Pancreas (tissue), 10 donors: ENCODE results near the gene PEPD. TPM values are rescaled to one million over a fixed set of nuclear protein-coding genes. Genes with fewer than 3 reads are reported as not detected.

ENCODE experiments used
- ATAC-seq, 4 donors: fragments of 200-7000 bp; cut with Tn5 transposase; one replicate each; pipeline versions ENCODE4 v1.8.0 to v1.9.1; 2020; ENCODE audit warnings: mild to moderate bottlenecking in 4 of 4, moderate library complexity in 4 of 4
- DNase-seq, 6 donors: peaks; one replicate each; pipeline ENCODE4 v3.0.0-alpha.2; 2020
- FAIRE-seq: peaks from 2 replicates; lab custom pipeline; 2012; peaks lifted over from hg19 to GRCh38; lab: Jason Lieb, UNC
- H3K27ac ChIP-seq, 4 donors: fragments of 200-600 bp; sonication (generic); 1 replicate in 3 of 4; 2 replicates in 1 of 4; pipeline versions ENCODE4 v1.5.0 to v1.8.0; 2020
- H3K27me3 ChIP-seq, 4 donors: fragments of 200-600 bp; one replicate each; pipeline ENCODE4 v1.8.0; 2021
- H3K36me3 ChIP-seq, 3 donors: fragments of 200-600 bp; sonication (generic) in 1 of 3; one replicate each; pipeline versions ENCODE4 v1.5.0 to v1.8.0; 2020 to 2021
- H3K4me1 ChIP-seq, 3 donors: fragments of 200-600 bp; one replicate each; pipeline ENCODE4 v1.8.0; 2021
- H3K4me3 ChIP-seq, 4 donors: fragments of 200-600 bp; sonication (generic) in 2 of 4; one replicate each; pipeline versions ENCODE4 v1.5.0 to v1.8.0; 2020 to 2021
- H3K9me3 ChIP-seq, 4 donors: fragments of 200-600 bp; one replicate each; pipeline ENCODE4 v1.8.0; 2021
- WGBS, 2 donors: extraction: QIAGEN DNeasy Blood & Tissue Kit; methylation state at CpG; one replicate each; pipeline ENCODE4 v1.1.7; 2013; 5-methylcytosine and 5-hydroxymethylcytosine counted together
- intact Hi-C, 3 donors: fragments of 100-400 bp; cut with DNase I; formaldehyde crosslinking; loops; one replicate each; pipeline versions ENCODE4 v1.11.1 to v1.14.2; 2022
- polyA plus RNA-seq, 2 donors: library from polyadenylated mRNA; stranded (reverse); fragments of 200-250 nt; gene quantifications; one replicate each; pipeline ENCODE4 v1.2.3, GENCODE V29; 2013
- total RNA-seq, 6 donors: library from RNA; stranded (reverse); fragmentation: NEBNext Ultra II Directional in 4 of 6; extraction: Animal tissue kit (Norgen Biotek cat#: 25700) in 4 of 6; gene quantifications; one replicate each; pipeline versions ENCODE4 v1.2.1 to v1.2.4, GENCODE V29; 2021 to 2023
- TF ChIP-seq, protein P1 (sequence below), 4 donors: fragments of 200-600 bp; sonication (generic) in 3 of 4; IDR thresholded peaks; one replicate each; pipeline versions ENCODE4 v1.5.0 to v1.8.0; 2021; ENCODE audit warnings: antibody characterized with exemption in 4 of 4
- donor health status: healthy with polysubstance abuse.
- donor health status: DM: no; HTN: no; CAD: no; lungs with moderate emphysema.
- donor health status: DM: no; HTN: no; CAD: no.
- donor health status: control.
- donor health status: control.
- donor health status: Bipolar disorder and iron deficiency.
- donor health status: DM: yes; HTN: yes; CAD: no.
- donor health status: DM: no; HTN: no; CAD: no.
- donor health status: DM: no; HTN: no; CAD: no.
- donor health status: DM: yes; HTN: yes; CAD: no.

PEPD gene
- total and polyA plus RNA-seq, 8 donors, result 13.7 to 36.1 (median 22.5) TPM

GRCh38 chr19:33430674-33431277 is 90.8 kb downstream of the PEPD start:
- Histone ChIP-seq H3K9me3 (no peaks in the 10 kb centered on the region), H3K4me1 (no peaks in the 10 kb centered on the region), H3K4me3 (no peak overlapping the region), H3K36me3 (no peaks in the 10 kb centered on the region), H3K27me3 (no peaks in the 10 kb centered on the region), H3K27ac (no peak overlapping the region)
- peak; percentile 33 to 89 (median 70) for DNase-seq
- TF ChIP-seq, protein P1, sequence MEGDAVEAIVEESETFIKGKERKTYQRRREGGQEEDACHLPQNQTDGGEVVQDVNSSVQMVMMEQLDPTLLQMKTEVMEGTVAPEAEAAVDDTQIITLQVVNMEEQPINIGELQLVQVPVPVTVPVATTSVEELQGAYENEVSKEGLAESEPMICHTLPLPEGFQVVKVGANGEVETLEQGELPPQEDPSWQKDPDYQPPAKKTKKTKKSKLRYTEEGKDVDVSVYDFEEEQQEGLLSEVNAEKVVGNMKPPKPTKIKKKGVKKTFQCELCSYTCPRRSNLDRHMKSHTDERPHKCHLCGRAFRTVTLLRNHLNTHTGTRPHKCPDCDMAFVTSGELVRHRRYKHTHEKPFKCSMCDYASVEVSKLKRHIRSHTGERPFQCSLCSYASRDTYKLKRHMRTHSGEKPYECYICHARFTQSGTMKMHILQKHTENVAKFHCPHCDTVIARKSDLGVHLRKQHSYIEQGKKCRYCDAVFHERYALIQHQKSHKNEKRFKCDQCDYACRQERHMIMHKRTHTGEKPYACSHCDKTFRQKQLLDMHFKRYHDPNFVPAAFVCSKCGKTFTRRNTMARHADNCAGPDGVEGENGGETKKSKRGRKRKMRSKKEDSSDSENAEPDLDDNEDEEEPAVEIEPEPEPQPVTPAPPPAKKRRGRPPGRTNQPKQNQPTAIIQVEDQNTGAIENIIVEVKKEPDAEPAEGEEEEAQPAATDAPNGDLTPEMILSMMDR (IDR thresholded peaks at IDR 0.05), result peak; percentile 54 to 70 (median 63)
- intact Hi-C loops, result loop anchor here (5.0 to 10.0 kb wide), 2 partner anchors 314 to 342 kb away; no protein-coding TSS in a partner anchor
- no peak for FAIRE-seq
- ATAC-seq, result peak; percentile 67 to 93 (median 90)
- WGBS, 2 donors, result 29 to 34% methylated on average over 13 of the region's 13 CpGs

DNA sequence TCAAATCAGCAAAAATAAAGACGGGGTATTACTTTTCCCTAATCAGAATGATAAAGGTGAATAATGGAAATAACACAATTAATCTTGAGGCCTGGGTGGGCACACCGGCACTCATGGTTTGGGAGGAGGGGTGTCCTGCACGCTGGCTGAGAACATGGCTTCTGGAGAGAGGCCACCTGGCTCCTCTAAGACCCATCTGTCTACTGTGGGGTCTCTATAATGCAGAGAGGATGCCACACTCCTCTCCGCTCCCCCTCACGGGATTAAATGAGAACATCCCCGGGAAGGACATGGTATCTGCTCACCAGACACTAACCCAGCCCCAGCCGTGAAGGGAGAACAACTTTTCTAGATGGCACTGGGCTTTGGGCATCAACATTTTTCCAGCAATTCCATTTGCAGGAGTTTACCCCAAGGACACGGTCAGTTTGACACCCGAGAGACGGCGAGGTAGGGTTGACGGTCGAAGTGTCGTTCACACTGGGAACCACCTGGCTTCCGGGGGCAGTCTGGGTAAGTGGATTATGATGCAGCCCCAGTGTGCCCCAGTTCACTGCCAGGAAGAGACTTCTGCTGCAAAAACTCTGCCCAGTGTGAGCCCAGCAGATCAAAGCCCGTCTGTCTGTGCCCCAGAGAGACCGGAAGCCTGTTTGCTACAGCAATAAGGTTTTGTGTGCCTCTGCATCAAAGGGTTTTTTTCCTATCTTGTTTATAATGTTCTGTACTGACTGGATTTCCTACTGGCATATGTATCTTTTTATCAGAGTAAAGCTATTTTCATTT is 91.5 kb downstream of the PEPD start:
- intact Hi-C loops, result loop anchor here (5.0 to 10.0 kb wide), 3 partner anchors 315 to 345 kb away; no protein-coding TSS in a partner anchor
- no peaks in the 10 kb centered on the region for H3K9me3 ChIP-seq
- no peak overlapping the region for H3K27ac ChIP-seq
- 58 to 67% methylated on average over 17 of the region's 17 CpGs for WGBS, 2 donors
- H3K36me3 ChIP-seq, result no peaks in the 10 kb centered on the region
- TF ChIP-seq, protein P1 (IDR thresholded peaks at IDR 0.05), result no peak
- H3K4me1 ChIP-seq, result no peaks in the 10 kb centered on the region
- peak in 2 of 6 donors; percentile 21 to 42 for DNase-seq
- FAIRE-seq, result no peak
- no peak overlapping the region for H3K4me3 ChIP-seq
- ATAC-seq, result no peak
- H3K27me3 ChIP-seq, result no peaks in the 10 kb centered on the region

GRCh38 chr19:33428627-33429125 is 92.9 kb downstream of the PEPD start:
- Histone ChIP-seq H3K9me3 (no peaks in the 10 kb centered on the region), H3K27ac (no peak overlapping the region), H3K4me3 (no peak overlapping the region), H3K36me3 (no peaks in the 10 kb centered on the region), H3K4me1 (no peaks in the 10 kb centered on the region), H3K27me3 (no peaks in the 10 kb centered on the region)
- 90 to 91% methylated on average over 5 of the region's 5 CpGs for WGBS, 2 donors
- intact Hi-C loops, result loop anchor here in 1 of 3 donors (10.0 kb wide), 1 partner anchor 346 kb away; no protein-coding TSS in a partner anchor
- peak in 2 of 6 donors; percentile 18 to 20 for DNase-seq
- no peak for ATAC-seq
- TF ChIP-seq, protein P1 (IDR thresholded peaks at IDR 0.05), result no peak
- FAIRE-seq, result no peak

DNA sequence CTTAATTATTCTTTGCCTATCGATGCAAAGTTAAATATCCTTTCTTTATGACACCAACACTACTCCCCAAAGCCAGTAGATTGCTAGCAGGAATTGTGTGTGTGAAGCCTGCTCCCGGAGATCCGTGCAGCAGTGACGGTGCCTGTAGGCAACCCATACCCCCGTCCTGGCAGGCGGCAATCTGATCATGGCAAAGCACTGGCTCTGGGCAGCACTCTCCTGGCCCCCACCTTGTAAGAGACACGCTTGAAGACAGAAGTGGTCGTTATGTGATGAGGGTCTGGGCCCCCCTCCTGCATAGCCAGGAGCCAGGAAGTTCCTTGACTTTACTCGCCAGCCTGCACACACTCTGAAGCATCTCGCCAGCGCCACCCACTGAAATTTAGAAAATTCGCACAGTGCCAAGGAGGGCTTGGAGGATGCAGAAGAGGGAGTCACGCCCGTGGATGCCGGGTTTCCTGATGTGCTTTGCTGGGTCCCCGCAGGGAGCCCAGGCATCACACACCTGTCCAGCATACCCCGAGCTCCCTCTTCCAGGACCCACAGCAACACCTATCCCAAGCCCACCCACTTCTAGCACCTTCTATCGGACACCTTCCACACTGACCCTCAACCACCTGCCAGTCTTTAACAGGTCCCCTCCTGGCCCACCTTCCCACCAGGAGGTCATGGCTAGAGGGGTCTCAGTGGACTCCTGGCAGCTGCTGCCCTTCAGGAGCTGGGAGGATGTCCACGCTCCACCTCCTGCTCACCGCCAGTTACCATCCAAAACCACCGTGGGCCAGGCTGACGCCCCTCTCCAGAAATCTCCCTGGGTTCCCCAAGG is 93.6 kb downstream of the PEPD start:
- Histone ChIP-seq H3K9me3 (no peaks in the 10 kb centered on the region), H3K27me3 (no peaks in the 10 kb centered on the region), H3K4me1 (no peaks in the 10 kb centered on the region), H3K27ac (no peak overlapping the region), H3K4me3 (no peak overlapping the region), H3K36me3 (no peaks in the 10 kb centered on the region)
- ATAC-seq, result no peak
- TF ChIP-seq, protein P1 (IDR thresholded peaks at IDR 0.05), result no peak
- intact Hi-C loops, result loop anchor here in 1 of 3 donors (10.0 kb wide), 1 partner anchor 347 kb away; no protein-coding TSS in a partner anchor
- FAIRE-seq, result no peak
- 91 to 95% methylated on average over 22 of the region's 22 CpGs for WGBS, 2 donors
- peak in 2 of 6 donors; percentile 20 to 28 for DNase-seq
